GM12891 (cell line): ENCODE data around the gene ABAT.

ENCODE experiments used
- DNase-seq: peaks from one replicate; pipeline ENCODE4 v3.0.0; 2011; ENCODE audit warnings: low spot score; ENCODE audit not compliant: insufficient read length
- FAIRE-seq: peaks from 2 replicates; lab custom pipeline; 2011; peaks lifted over from hg19 to GRCh38; lab: Jason Lieb, UNC
- PAX5 ChIP-seq: IDR thresholded peaks from 2 replicates; pipeline ENCODE4 v1.6.1; 2011; ENCODE audit warnings: low read length, moderate library complexity, mild to moderate bottlenecking; ENCODE audit not compliant: insufficient read depth, severe bottlenecking
- POLR2A ChIP-seq: IDR thresholded peaks from 2 replicates; pipeline ENCODE4 v1.6.1; 2011; ENCODE audit warnings: low read depth, low read length, control low read depth
- POLR2AphosphoS5 ChIP-seq: IDR thresholded peaks from 2 replicates; pipeline ENCODE4 v1.6.1; 2011; ENCODE audit warnings: low read depth, low read length, control low read depth
- POU2F2 ChIP-seq: IDR thresholded peaks from 2 replicates; pipeline ENCODE4 v1.6.1; 2011; ENCODE audit warnings: low read depth, mild to moderate bottlenecking, control low read depth, low read length, moderate library complexity
- SPI1 ChIP-seq: IDR thresholded peaks from 2 replicates; pipeline ENCODE4 v1.6.1; 2011; ENCODE audit warnings: low read depth, low read length, control low read depth
- TAF1 ChIP-seq: IDR thresholded peaks from 2 replicates; pipeline ENCODE4 v1.6.1; 2011; ENCODE audit warnings: low read depth, low read length, control low read depth

ABAT gene

DNA sequence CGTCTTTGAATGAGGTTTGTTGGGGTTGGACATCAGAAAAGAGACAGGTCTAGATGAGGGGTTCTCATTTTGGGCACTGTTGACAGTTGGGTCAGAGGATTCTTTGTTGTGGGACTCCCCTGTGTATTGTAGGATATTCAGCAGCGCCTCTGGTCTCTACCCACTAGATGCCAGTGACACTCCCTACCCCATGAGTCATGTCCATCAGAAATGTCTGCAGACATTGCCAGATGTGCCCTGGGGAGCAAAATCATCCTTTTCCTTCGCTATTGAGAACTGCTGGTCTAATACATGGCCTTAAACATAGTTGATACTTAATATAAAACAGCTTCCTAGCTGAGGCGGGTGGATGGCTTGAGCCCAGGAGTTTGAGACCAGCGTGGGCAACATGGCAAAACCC is 3.1 kb downstream of the ABAT start:
- FAIRE-seq: no peak
- TF ChIP-seq POLR2AphosphoS5: no peak
- TF ChIP-seq SPI1: no peak
- no peak for TF ChIP-seq TAF1
- no peak for TF ChIP-seq POLR2A
- no peak for TF ChIP-seq POU2F2
- TF ChIP-seq PAX5: no peak
- no peak for DNase-seq

GRCh38 chr16:8678068-8678927 is 3.9 kb downstream of the ABAT start:
- DNase-seq: no peak
- FAIRE-seq: no peak

DNA sequence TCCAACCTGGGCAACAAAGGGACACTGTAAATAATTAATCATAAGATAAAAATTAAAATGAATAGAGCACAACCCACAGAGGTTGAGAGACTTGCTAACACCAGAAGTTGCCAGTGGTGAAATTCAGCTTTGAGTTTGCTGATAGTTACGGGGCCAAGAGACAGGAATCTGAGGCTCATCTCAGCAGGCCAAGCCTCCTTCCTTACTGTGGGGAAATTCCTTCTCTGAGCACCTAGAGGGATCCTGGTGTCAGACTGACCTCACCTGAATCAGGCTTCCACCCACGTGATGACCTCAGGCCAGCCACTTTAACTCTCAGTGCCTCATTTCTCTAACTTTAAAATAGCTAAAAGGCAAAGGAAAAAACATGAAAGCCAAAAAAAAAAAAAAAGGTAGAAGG is 4.7 kb downstream of the ABAT start:
- FAIRE-seq (no peak), DNase-seq (no peak)
- TF ChIP-seq POLR2AphosphoS5: no peak
- no peak for TF ChIP-seq POU2F2
- no peak for TF ChIP-seq PAX5
- no peak for TF ChIP-seq POLR2A
- no peak for TF ChIP-seq TAF1
- TF ChIP-seq SPI1: no peak

More at GRCh38 chr16:8678068-8678927, 3.9 kb downstream of the ABAT start:
- TF ChIP-seq PAX5 (no peak), POLR2AphosphoS5 (no peak), POU2F2 (no peak), POLR2A (no peak), SPI1 (no peak), TAF1 (no peak)

DNA sequence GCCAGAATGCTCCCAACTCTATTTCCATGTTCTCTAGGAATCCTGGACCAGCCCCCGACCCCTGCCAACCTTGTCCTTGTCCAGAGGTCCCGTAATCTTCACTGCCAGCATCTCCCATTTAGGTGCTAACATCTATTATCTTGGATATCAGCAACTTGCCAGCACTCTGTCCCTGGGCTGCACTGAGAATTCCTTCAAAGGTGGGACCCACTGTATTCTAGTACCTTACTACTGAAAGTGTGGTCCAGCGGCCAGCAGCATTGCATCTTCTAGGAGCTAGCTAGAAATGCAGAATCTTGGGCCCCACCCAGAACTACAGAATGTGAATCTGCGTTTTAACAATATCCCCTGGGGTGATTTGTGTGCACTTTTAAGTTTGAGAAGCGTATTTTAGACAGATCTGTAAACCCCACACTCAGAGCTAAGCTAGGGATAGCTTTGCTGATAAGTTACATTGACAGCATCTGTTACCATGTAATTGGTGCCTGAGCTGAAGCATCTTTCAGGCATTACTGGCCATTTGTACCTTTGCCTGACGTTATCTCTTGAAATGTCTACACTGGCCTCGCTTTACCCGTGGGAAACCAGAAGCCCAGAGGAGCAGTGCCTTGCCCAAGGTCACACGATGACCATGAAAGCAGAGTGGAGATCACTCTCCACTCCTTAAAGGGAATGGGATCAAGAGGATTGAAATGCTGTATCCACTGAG is 8.3 kb downstream of the ABAT start:
- FAIRE-seq: no peak
- no peak for DNase-seq
- TF ChIP-seq POLR2A (no peak), TAF1 (no peak), POLR2AphosphoS5 (no peak), SPI1 (no peak), POU2F2 (no peak), PAX5 (no peak)

DNA sequence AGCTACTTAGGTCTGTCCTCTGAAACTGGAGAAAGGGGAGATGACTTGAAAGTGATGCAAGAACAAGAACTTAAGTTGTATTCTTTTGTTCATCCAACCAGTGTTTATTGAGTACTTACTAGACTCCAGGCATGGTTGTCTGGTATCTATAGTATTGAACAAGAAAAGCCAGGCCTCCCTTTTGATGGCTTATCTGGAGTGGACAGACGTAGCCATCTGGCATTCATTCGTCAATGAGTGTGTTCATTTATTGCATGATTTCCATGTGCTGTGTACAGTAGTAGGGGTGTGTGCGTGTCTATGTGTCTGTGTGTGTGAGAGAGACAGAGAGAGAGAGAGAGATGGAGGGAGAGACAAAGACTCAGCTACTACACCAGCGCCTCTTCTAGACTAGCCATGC is 9.2 kb downstream of the ABAT start:
- DNase-seq (no peak), FAIRE-seq (no peak)
- TF ChIP-seq TAF1 (no peak), SPI1 (no peak), PAX5 (no peak), POU2F2 (no peak), POLR2A (no peak), POLR2AphosphoS5 (no peak)

DNA sequence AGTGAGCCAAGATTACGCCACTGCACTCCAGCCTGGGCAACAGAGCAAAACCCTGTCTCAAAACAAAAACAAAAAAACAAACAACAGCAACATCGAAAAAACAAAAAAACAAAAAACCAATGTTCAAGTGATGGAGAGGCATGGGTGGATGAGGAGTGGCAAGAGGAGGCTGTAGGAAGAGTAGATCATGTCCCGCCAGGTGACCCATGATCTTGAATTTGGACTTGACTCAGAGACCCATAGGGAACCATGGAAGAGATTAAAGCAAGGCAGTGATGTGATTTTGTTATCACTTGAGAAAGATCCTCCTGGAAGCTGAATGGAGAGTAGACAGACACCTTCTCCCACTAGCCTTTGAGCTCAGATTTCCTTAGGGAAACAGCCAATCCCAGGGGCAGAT is 11.2 kb downstream of the ABAT start:
- no peak for TF ChIP-seq TAF1
- TF ChIP-seq SPI1: no peak
- TF ChIP-seq PAX5: no peak
- TF ChIP-seq POU2F2: no peak
- TF ChIP-seq POLR2AphosphoS5: no peak

DNA sequence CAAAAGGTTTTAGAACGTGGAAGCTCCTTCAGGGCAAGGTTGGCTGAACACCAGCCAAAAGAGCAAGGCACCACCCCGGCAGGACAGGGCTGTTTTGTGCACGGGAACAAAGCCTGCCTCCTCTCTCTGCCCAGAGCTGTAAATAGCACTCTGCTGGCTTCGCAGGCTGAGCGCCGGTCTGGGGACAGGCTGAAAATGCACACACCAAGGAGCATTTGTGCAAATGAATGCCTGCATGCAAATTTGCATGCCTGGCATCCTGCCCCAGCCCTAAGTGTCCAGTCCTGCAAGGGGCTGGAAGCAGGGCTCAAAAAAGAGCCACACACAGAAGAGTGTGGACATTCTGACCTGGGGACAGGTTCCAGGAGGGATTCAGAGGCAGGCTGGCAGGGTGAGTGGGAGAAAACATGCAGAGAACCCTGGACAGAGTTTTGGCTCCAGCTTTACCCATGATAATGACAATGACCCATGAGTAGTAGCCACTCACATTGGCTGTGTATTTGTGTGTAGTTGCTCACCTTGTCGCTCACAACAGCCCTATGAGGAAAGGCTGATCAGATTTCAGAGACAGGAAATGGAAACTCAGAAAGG is 11.7 kb downstream of the ABAT start:
- TF ChIP-seq TAF1: no peak
- FAIRE-seq: no peak
- no peak for DNase-seq

More for the DNA sequence above, 11.2 kb downstream of the ABAT start:
- no peak for DNase-seq
- FAIRE-seq: no peak

DNA sequence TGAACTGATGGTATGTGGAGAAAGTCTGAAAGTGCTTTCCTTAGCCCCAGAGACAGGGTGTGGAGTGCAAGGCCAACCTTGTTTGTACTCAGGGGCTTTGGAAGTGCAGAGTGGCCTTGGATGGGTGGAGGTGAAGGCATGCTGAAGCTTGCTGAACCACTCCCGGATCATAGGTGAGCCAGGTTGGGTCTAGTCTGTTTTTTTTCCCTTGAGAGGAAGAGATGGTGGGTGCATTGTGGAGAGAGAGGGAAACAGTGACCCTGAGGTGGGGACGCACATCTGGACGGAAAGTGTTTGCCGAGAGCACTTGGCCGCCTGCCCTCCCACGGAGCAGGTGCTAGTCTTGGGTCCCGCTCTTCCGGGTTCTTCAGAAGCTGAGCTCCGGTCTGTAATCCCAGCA is 12.5 kb downstream of the ABAT start:
- TF ChIP-seq POLR2AphosphoS5 (no peak), TAF1 (no peak)
- no peak for FAIRE-seq
- DNase-seq: no peak

- no peak for FAIRE-seq
- no peak for TF ChIP-seq PAX5
- TF ChIP-seq POU2F2: no peak
- TF ChIP-seq POLR2AphosphoS5: no peak
- TF ChIP-seq POLR2A: no peak
- TF ChIP-seq TAF1: no peak
- no peak for TF ChIP-seq SPI1
- DNase-seq: no peak
Measured at GRCh38 chr16:8689686-8690085, 15.3 kb downstream of the ABAT start.

DNA sequence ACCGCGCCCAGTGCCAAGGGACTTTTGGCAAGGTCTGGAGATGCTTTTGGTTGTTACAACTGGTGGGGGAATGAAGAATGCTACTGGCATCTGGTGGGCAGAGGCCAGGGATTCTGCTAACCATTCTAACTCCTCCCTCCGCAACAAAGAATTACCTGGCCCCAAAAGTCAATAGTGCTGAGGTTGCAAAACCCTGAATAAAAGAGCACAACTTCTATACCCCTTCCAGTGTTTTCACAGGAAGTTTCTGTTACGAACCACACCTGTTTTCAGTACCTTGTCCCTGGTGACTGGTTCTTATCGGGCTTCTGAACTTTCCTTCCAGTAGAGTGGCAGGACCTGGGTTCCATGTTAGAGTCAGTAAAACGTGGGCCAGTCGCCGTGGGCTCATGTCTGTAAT is 17.3 kb downstream of the ABAT start:
- FAIRE-seq: no peak
- no peak for DNase-seq
- TF ChIP-seq POU2F2: no peak
- TF ChIP-seq POLR2AphosphoS5: no peak
- no peak for TF ChIP-seq POLR2A
- no peak for TF ChIP-seq SPI1
- TF ChIP-seq TAF1: no peak
